C4-2B (cell line): Measurements from ENCODE around the gene SLC6A9.

Experiments
- CTCF ChIP-seq: fragments of 450-650 bp; conservative IDR thresholded peaks from 2 replicates; pipeline ENCODE4 v1.5.1; 2017; ENCODE audit warnings: mild to moderate bottlenecking
- ZFX ChIP-seq: fragments of 450-650 bp; IDR thresholded peaks from 2 replicates; pipeline ENCODE4 v1.6.1; 2017

GRCh38 chr1:44071461-44071860 is 40.2 kb upstream of the SLC6A9 start:
- TF ChIP-seq CTCF (no peak), ZFX (no peak)
